Kidney glomerular epithelial cell (primary cell): ENCODE results near the gene SELENBP1.

Experiments used
- DNase-seq: peaks from one replicate; lab custom pipeline; 2025; lab: John Stamatoyannopoulos, UW

SELENBP1 gene

GRCh38 chr1:151343587-151343986, 28.9 kb downstream of the SELENBP1 start:
- no peak for DNase-seq

GRCh38 chr1:151342569-151342968, 29.9 kb downstream of the SELENBP1 start:
- no peak for DNase-seq

GRCh38 chr1:151342021-151342420, 30.5 kb downstream of the SELENBP1 start:
- DNase-seq: no peak

GRCh38 chr1:151340870-151341754, 31.4 kb downstream of the SELENBP1 start:
- peak; percentile 71 for DNase-seq

GRCh38 chr1:151336556-151336955, 35.9 kb downstream of the SELENBP1 start:
- DNase-seq: no peak

DNA sequence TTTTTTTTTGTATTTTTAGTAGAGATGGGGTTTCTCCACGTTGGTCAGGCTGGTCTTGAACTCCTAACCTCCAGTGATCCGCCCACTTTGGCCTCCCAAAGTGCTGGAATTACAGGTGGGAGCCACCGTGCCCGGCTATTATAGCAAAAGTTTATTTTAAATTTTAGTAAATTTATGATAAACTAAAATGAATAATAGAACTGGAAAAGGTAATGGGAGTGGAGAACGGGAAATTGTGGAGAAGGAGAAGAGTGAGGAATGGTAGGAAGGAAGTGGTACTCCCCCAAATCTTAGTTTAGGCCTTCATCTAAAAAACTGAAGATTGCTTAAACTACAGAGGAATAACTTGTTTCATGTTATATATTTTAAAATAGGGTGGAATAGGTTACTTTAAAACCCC, 37.7 kb downstream of the SELENBP1 start:
- DNase-seq: no peak

DNA sequence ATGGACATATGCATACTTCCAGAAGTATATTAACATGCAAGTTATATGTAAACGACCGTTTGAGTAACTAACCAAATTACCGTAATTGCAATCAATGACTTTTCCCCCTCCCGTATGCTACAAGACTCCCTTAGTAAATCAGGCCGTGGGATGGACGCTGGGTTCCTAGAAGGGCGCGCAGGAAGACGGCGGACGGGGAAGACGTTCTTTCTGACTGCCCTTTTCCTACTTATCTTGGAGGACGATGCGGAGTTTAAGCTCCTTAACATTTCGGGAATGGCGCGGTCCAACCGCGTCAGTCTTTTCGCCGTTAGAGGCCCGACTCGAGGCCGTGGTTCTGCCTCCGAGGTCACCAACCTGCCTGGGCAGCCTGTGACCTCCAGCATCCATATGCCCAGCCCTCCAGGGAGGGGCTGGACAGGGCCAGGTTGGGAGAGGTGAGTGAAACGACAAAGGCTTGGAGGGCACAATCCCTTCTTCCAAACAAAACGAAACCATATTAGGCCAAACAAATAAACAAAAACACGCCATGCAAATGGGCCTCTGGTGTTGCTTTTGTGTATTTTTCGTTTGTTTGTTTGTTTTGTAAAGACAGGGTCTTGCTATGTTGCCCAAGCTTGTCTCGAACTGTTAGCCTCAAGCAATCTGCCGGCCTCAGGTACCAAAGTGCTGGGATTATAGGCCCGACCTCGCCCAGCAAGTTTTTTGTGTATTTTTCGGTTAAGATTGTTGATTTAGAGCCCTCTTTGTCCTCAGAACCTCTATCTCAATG, 44.4 kb downstream of the SELENBP1 start:
- no peak for DNase-seq

DNA sequence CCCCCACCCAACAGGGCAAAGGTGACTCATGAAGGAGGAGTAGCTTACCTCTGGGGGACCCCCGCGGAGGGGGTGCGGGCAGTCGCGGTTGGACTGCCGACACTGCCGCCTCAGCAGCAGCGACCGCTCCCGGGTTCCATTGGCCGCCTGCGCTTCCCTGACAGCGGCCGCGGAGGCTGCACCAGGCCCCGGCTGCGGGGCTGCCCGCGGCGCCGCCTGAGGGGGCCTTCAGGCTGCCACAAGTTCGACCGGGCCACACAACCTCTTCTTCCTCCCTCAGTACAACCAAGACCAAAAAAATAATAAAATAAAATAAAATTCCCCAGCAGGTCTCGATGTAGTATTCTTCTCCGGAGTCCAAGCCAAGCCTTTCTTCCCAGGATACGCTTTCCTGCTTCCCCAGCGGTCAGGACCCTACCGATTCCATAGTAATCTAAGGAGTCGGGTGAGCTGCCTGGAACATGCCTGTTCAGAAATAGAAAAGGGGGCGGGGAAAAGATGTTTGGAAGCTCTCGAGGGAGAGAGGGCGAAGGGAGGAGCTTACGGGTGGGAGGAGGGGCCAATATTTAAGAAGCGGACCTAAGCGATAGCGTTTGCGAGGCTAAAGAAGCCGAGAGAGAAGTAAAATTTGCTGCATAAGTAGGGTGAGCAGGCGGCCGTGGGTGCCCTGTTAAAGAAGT, 45.1 kb downstream of the SELENBP1 start, which contains the start of gene PI4KB:
Gene PI4KB (minus strand): TSS at position 194 of the 680 bp plus-strand sequence. CDS start 10,935 bp downstream, outside the sequence.
- peak; percentile 97 for DNase-seq

DNA sequence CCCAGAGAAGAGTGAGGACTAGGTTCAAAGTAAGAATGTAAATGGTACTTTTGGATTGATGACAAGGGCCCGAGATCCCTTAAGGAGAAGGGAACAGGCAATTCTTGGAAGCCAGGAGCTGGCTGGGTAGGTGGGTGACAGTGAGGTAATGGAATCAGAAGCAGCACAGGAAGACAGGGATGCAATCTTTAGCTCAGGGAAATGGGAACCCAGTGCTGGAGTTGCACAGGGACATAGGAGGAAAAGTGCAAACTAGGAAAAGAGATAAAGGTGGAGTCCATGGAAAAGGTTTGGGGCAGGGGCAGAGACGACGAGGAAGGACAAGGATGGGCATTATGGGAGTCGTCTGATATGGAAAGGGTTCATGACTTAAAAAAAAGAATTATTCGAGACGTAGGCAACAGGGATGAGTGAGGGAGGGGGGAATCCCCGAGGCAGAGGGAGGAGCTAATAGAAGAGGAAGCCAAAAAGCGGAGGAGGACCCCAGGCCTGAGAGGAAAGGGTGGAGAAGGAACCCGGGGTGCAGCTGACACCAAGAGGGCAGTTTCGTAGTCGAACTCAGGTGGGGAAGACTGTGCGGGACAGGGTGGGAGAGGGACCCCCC, 45.8 kb downstream of the SELENBP1 start:
- peak; percentile 52 for DNase-seq

DNA sequence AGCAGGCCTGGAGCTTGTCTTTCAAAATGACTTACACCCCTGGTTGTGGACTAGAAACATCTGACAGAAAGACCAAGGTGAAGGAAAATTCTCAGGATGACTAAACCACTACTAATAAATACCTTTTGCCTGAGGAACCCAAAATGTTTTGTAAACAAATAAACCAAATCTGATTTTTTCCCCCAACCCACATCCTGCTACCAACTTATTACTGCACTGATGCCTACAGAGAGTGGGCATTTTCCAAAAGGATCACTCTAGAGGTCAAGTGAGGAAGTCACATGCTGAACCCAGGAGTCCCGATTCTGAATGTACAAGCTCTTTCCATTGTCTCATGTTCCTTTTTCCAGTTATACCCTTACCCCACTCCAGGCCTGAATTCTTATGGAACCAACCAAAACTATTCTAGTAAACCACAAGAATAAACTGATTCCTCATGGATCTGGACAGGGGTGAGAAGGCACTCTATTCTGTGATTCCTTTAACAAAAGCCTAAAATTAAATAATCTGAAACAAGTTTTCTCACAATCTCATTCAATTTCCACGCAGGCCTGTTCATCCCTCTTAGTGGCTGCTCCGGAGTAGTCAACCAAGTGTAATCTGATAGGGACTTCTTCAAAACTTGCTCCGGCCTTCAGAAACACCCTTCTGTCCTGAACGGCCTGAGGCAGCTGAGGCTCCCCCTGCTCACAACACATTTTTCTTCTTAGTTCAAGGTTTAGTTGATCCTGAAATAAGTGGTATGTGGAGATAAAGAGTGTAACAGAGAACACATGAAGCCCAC, 46.7 kb downstream of the SELENBP1 start:
- no peak for DNase-seq

GRCh38 chr1:151325231-151325630, 47.3 kb downstream of the SELENBP1 start:
- DNase-seq: no peak

GRCh38 chr1:151324390-151324930, 48.0 kb downstream of the SELENBP1 start:
- no peak for DNase-seq

GRCh38 chr1:151318975-151319374, 53.5 kb downstream of the SELENBP1 start:
- DNase-seq: no peak

DNA sequence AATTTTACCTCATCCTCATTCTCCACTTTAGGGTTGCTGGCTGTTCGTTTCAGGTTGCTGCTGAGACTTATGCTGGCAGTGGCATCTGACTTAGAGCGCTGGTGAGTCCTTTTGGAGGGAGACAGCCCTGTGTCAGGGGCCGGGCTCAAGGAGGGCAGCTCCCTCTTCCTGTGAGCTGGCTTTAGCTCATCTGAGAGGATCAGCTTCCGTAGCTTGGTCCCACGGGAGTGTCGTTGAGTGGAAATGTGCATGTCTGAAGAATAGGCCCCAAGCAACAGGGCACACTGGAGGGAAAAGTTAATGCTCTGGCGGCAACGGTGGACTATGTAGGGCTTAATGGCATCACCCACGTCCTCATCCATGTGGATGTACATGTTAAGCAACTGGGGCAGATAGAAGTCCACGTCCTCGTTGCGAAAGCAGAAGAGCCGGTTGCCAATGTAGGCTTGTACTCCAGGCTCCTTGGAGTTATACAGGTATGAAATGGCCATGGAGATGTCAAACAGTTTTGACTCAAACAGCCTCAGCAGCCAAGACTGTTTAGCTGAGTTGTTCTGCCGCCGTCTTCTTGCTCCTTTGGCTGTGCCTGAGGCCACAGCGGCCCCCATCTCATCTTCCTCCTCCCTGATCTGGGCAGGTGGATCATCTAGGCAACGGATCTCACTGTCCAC, 56.8 kb downstream of the SELENBP1 start:
- no peak for DNase-seq
